ENCODE results near the gene RSPO4.

The RSPO4 gene

DNA sequence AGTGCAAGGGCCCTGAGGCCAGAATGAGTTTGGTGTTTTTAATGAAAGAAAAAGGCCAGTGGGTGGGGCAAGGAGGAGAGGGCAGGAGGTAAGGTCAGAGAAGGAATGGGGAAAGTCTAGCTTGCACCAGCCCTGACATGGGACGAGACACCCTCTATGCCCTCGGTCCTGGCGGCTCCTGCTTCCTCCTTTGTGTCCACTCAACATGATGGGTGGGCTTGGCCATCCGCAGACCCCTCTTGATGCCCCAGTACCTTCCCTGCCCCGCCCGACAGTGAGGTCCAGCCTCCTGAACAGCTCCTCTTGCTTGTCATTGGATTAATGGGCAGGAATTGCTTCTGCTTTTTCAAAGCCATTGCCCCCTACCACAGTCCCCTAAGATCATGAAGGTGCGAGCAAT, 52.4 kb downstream of the RSPO4 start:
- Histone ChIP-seq H3K4me1 (ENCODE audit: low read length) (no peaks in the 10 kb centered on the region), H3K27me3 (ENCODE audit: low read depth, low read length) (peaks cover 9% of the 10 kb centered on the region; the same call in 1 of the 2 replicates)

DNA sequence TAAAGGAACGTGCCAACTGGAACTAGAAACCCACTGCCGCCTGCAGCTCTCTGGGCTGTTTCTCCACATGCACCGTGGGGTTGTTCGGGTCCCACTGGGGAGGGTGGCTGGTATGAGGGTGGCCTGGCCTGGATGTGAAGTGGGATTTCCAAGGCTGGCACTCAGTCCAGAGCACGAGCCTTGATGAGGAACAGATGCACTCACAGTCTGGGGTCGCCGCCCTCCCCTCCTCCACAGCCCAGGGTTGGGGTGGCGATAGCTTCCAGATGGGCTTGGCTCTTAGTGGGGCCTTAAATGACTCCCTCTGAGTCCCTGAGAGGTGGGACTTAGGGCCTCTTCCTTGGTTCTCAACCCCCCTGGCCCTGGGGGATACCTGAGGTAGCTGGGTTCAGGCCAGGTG, 55.3 kb downstream of the RSPO4 start:
- no peak overlapping the region for H3K9ac ChIP-seq (ENCODE audit: low read length)
- H3K27ac ChIP-seq (ENCODE audit: low read length): no peak overlapping the region
- H3K4me3 ChIP-seq (ENCODE audit: low read length): no peak overlapping the region
- no peaks in the 10 kb centered on the region for H3K79me2 ChIP-seq (ENCODE audit: low read length)
- no peak overlapping the region for H3K4me2 ChIP-seq (ENCODE audit: low read length)
- H2AFZ ChIP-seq (ENCODE audit: low read depth, low read length): no peak overlapping the region
- no peak for TF ChIP-seq EZH2phosphoT487 (IDR thresholded peaks at IDR 0.05; ENCODE audit: low read depth)
- TF ChIP-seq, protein P1, sequence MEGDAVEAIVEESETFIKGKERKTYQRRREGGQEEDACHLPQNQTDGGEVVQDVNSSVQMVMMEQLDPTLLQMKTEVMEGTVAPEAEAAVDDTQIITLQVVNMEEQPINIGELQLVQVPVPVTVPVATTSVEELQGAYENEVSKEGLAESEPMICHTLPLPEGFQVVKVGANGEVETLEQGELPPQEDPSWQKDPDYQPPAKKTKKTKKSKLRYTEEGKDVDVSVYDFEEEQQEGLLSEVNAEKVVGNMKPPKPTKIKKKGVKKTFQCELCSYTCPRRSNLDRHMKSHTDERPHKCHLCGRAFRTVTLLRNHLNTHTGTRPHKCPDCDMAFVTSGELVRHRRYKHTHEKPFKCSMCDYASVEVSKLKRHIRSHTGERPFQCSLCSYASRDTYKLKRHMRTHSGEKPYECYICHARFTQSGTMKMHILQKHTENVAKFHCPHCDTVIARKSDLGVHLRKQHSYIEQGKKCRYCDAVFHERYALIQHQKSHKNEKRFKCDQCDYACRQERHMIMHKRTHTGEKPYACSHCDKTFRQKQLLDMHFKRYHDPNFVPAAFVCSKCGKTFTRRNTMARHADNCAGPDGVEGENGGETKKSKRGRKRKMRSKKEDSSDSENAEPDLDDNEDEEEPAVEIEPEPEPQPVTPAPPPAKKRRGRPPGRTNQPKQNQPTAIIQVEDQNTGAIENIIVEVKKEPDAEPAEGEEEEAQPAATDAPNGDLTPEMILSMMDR (IDR thresholded peaks at IDR 0.05; ENCODE audit: low read depth, low read length): no peak
- H3K27me3 ChIP-seq (ENCODE audit: low read depth, low read length): peaks cover 9% of the 10 kb centered on the region; the same call in 1 of the 2 replicates
- no peaks in the 10 kb centered on the region for H3K36me3 ChIP-seq (replicated peaks; ENCODE audit: low read depth, low read length)
- H3K9me3 ChIP-seq (ENCODE audit: insufficient read depth, low read length): no peaks in the 10 kb centered on the region
- no peaks in the 10 kb centered on the region for H3K4me1 ChIP-seq (ENCODE audit: low read length)
- H4K20me1 ChIP-seq (ENCODE audit: insufficient read depth, low read length): no peaks in the 10 kb centered on the region

More for the DNA sequence above, 52.4 kb downstream of the RSPO4 start:
- Histone ChIP-seq H3K4me3 (ENCODE audit: low read length) (no peak overlapping the region), H3K9ac (ENCODE audit: low read length) (no peak overlapping the region), H3K27ac (ENCODE audit: low read length) (no peak overlapping the region), H3K36me3 (replicated peaks; ENCODE audit: low read depth, low read length) (no peaks in the 10 kb centered on the region), H4K20me1 (ENCODE audit: insufficient read depth, low read length) (no peaks in the 10 kb centered on the region), H3K79me2 (ENCODE audit: low read length) (no peaks in the 10 kb centered on the region), H3K9me3 (ENCODE audit: insufficient read depth, low read length) (no peaks in the 10 kb centered on the region), H2AFZ (ENCODE audit: low read depth, low read length) (no peak overlapping the region), H3K4me2 (ENCODE audit: low read length) (no peak overlapping the region)
- no peak for TF ChIP-seq EZH2phosphoT487 (IDR thresholded peaks at IDR 0.05; ENCODE audit: low read depth)
- TF ChIP-seq, protein P1 (IDR thresholded peaks at IDR 0.05; ENCODE audit: low read depth, low read length): no peak

GRCh38 chr20:945841-946240, 56.3 kb downstream of the RSPO4 start:
- Histone ChIP-seq H3K9me3 (ENCODE audit: insufficient read depth, low read length) (no peaks in the 10 kb centered on the region), H3K4me1 (ENCODE audit: low read length) (no peaks in the 10 kb centered on the region), H3K4me3 (ENCODE audit: low read length) (no peak overlapping the region), H2AFZ (ENCODE audit: low read depth, low read length) (no peak overlapping the region), H3K4me2 (ENCODE audit: low read length) (no peak overlapping the region), H3K9ac (ENCODE audit: low read length) (no peak overlapping the region), H3K27me3 (ENCODE audit: low read depth, low read length) (peaks cover 9% of the 10 kb centered on the region; the same call in 1 of the 2 replicates), H3K27ac (ENCODE audit: low read length) (no peak overlapping the region), H4K20me1 (ENCODE audit: insufficient read depth, low read length) (no peaks in the 10 kb centered on the region), H3K36me3 (replicated peaks; ENCODE audit: low read depth, low read length) (no peaks in the 10 kb centered on the region), H3K79me2 (ENCODE audit: low read length) (no peaks in the 10 kb centered on the region)
- TF ChIP-seq, protein P1 (IDR thresholded peaks at IDR 0.05; ENCODE audit: low read depth, low read length): no peak
- no peak for TF ChIP-seq EZH2phosphoT487 (IDR thresholded peaks at IDR 0.05; ENCODE audit: low read depth)

DNA sequence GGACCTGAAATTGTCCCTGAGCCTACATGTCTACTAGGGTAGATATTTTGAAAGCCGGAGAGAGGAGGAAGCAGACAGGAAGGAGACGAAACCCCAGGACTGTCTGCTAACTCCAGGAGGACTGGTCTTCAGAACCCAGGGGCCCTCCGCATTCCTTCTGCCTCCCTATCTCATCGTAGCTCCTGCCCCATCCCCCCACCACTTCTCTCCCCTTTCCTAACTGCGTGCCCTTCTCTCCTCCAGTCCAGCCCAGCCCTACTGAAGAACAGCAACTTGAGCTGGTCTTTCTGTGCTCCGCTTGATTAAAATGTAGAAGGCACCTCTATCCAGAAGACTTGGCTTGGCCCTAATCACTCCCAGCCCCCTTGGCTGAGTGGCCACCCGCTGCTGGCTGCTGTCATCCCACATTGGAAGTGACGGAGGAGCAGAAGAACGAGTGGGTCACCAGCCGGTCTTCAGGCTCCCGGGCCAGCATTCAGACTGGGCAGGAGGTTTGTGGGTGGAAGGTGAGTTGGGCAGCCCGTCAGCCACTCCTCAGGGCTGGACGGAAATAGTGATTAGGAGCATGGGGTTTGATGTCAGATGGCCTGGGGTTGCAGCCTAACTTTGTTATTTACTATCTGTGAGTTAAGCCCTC, 57.2 kb downstream of the RSPO4 start:
- Histone ChIP-seq H2AFZ (ENCODE audit: low read depth, low read length) (no peak overlapping the region), H3K9ac (ENCODE audit: low read length) (no peak overlapping the region), H3K9me3 (ENCODE audit: insufficient read depth, low read length) (no peaks in the 10 kb centered on the region), H3K27me3 (ENCODE audit: low read depth, low read length) (peaks cover 9% of the 10 kb centered on the region; the same call in 1 of the 2 replicates), H3K27ac (ENCODE audit: low read length) (no peak overlapping the region), H3K79me2 (ENCODE audit: low read length) (no peaks in the 10 kb centered on the region), H4K20me1 (ENCODE audit: insufficient read depth, low read length) (no peaks in the 10 kb centered on the region), H3K4me3 (ENCODE audit: low read length) (no peak overlapping the region), H3K36me3 (replicated peaks; ENCODE audit: low read depth, low read length) (no peaks in the 10 kb centered on the region), H3K4me2 (ENCODE audit: low read length) (no peak overlapping the region), H3K4me1 (ENCODE audit: low read length) (no peaks in the 10 kb centered on the region)
- no peak for TF ChIP-seq EZH2phosphoT487 (IDR thresholded peaks at IDR 0.05; ENCODE audit: low read depth)
- TF ChIP-seq, protein P1 (IDR thresholded peaks at IDR 0.05; ENCODE audit: low read depth, low read length): no peak
